GM18526 (cell line): ENCODE results near the gene SLC39A12.

Source experiments
- POLR2A ChIP-seq: IDR thresholded peaks from 3 replicates; pipeline ENCODE4 v1.6.1; 2011; ENCODE audit not compliant: insufficient read length; ENCODE audit errors: extremely low read depth

SLC39A12 gene

GRCh38 chr10:18005445-18005780 is 53.7 kb downstream of the SLC39A12 start:
- no peak for TF ChIP-seq POLR2A

GRCh38 chr10:18005781-18006456 is 54.2 kb downstream of the SLC39A12 start:
- TF ChIP-seq POLR2A = no peak

- TF ChIP-seq POLR2A = no peak
These were observed 57.3 kb downstream of the SLC39A12 start for GRCh38 chr10:18008986-18009385.

GRCh38 chr10:18010050-18010449 is 58.3 kb downstream of the SLC39A12 start:
- no peak for TF ChIP-seq POLR2A

DNA sequence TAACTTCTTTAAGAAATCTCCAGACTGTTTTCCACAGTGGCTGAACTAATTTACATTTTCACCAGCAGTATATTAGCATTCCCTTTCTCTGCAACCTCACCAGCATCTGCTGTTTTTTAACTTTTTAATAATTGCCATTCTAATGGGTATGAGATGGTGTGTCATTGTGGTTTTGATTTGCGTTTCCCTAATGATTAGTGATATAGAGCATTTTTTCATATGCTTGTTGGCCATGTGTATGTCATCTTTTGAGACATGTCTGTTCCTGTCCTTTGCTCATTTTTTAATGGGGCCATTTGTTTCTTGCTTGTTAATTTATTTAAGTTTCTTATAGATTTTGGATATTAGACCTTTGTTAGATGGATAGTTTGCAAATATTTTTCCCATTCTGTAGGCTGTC is 68.8 kb downstream of the SLC39A12 start:
- no peak for TF ChIP-seq POLR2A

- TF ChIP-seq POLR2A = no peak
These were observed 70.2 kb downstream of the SLC39A12 start for GRCh38 chr10:18021725-18022480.

DNA sequence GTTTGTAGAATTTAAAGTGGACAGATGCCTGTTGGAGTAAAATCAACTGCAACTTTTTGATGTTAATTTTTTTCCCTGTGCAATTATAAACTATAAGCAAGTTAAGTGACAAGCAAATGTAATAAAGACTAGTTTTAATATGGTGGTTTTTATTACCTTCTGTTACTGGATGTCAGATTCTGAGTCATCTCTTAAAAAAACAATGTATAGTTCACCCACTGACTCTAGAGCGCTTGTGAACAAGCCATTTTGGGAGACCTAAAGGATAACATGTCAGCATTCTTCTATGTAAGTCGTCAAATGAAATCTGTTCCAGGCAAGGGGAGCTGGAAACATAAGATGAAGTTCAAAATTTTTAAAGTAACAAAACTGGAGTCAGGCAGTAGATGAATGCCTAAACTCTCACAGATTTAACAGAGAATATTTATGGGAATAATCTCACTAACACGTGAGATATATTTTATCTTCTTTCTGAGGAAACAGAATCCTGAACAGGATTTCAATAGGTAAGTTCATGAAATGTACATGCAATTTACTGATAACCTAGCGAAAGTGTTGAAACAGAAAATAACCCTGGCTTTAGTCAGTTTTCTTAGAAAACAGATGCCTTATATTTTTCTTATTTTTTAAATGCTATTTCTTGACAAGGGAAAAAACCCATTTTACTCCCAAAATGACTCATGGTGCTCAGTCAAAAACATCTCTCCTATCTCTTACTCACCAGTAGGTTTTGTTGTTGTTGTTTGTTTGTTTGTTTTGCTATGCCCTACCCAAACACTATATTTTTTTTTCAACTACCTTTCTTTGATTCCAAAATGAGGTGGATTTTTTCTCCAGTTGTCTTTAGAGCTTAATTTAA is 91.7 kb downstream of the SLC39A12 start:
- no peak for TF ChIP-seq POLR2A

GRCh38 chr10:18044976-18045720 is 93.4 kb downstream of the SLC39A12 start:
- no peak for TF ChIP-seq POLR2A

- TF ChIP-seq POLR2A = no peak
These were observed 104.9 kb downstream of the SLC39A12 start for GRCh38 chr10:18056583-18056982.

GRCh38 chr10:18059826-18060559 is 108.3 kb downstream of the SLC39A12 start:
- TF ChIP-seq POLR2A = no peak

DNA sequence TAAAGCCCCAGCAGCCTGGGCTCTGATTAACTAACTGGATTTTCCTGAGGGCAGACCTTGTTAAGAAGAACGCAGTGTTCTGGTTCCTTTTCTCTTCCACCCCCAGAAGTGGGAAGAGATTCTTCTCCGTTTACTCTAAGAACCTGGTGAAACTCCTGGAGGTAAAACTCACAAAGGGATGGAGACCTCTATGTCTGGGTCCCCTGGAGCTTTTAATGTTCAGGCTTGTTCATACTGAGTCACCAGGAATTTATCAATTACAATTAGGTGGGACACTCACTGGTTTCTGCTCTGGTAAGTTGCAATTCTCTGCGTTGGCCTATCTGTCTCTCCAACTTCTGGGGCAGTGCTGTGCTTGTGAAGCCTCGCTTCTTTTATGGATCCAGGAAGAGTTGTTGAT is 115.2 kb downstream of the SLC39A12 start:
- no peak for TF ChIP-seq POLR2A

DNA sequence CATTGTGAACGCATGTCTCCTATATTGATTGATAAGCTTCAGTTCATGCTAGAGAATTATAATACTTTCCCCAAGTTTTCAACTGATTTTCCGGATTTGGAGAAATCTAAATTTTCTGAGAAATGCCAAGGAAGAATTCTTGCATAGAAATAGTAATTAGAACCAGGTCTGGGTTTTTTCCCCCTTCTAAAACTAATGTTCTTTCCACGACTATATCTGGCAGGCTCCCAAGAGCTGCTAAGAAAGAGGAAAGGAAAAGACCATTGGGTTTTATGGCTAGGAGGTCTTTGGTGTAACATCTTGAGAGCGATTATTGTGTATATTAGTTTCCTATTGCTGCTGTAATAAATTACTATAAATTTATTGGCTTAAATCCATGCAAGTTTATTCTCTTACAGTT is 116.7 kb downstream of the SLC39A12 start:
- TF ChIP-seq POLR2A = no peak

DNA sequence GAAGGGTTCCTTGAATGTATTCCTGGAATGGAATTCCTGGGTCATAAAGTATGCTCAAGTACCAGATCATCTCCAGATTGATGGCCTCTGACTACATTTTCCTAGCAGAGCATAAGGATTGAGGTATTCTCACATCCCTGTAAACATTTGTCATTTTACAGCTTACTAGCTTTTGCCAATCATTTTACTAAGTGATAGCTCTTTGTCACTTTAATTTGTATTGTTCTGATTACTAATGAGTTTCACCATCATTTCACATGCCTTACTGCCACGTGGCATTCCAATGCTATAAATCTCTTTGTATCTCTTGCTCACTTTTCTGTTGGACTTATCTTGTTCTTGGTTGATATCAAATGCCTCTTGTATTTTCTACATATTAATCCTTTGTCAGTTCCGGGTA is 119.9 kb downstream of the SLC39A12 start:
- TF ChIP-seq POLR2A = no peak

- TF ChIP-seq POLR2A = no peak
These were observed 121.6 kb downstream of the SLC39A12 start for GRCh38 chr10:18073314-18073713.
